WTC11 (cell line): Measurements from ENCODE around the gene AIF1. TPM values are rescaled to one million over a fixed set of nuclear protein-coding genes. Genes with fewer than 3 reads are reported as not detected.

Experiments
- ATF1 ChIP-seq: sonication (generic); formaldehyde crosslinking; IDR thresholded peaks from 2 replicates; pipeline ENCODE4 v1.8.1; 2023; ENCODE audit warnings: mild to moderate bottlenecking, moderate library complexity, missing genetic modification reagents
- CREB1 ChIP-seq: sonication (generic); formaldehyde crosslinking; IDR thresholded peaks from 2 replicates; pipeline ENCODE4 v1.8.0; 2023; ENCODE audit warnings: mild to moderate bottlenecking, missing genetic modification reagents
- ETV6 ChIP-seq: sonication (generic); formaldehyde crosslinking; IDR thresholded peaks from 2 replicates; pipeline ENCODE4 v1.8.1; 2022; ENCODE audit warnings: mild to moderate bottlenecking, missing genetic modification reagents
- FOXJ3 ChIP-seq: sonication (generic); formaldehyde crosslinking; IDR thresholded peaks from 2 replicates; pipeline ENCODE4 v1.9.0; 2021; ENCODE audit warnings: missing genetic modification reagents, mild to moderate bottlenecking, borderline replicate concordance
- FOXK1 ChIP-seq: sonication (generic); formaldehyde crosslinking; IDR thresholded peaks from 2 replicates; pipeline ENCODE4 v1.8.0; 2022; ENCODE audit warnings: mild to moderate bottlenecking, moderate library complexity, missing genetic modification reagents
- FOXP1 ChIP-seq: sonication (generic); formaldehyde crosslinking; IDR thresholded peaks from 2 replicates; pipeline ENCODE4 v1.8.0; 2022; ENCODE audit warnings: missing genetic modification reagents, mild to moderate bottlenecking, moderate library complexity, borderline replicate concordance
- JAZF1 ChIP-seq: fragments of 250-450 bp; sonication (Bioruptor Pico); IDR thresholded peaks from 2 replicates; pipeline ENCODE4 v1.9.0; 2021; ENCODE audit warnings: moderate library complexity, mild to moderate bottlenecking, inconsistent platforms
- MXD4 ChIP-seq: fragments of 250-450 bp; sonication (Bioruptor Pico); IDR thresholded peaks from 2 replicates; pipeline ENCODE4 v1.8.0; 2021; ENCODE audit warnings: mild to moderate bottlenecking, moderate library complexity, borderline replicate concordance
- NR3C1 ChIP-seq: sonication (generic); formaldehyde crosslinking; conservative IDR thresholded peaks from 2 replicates; pipeline ENCODE4 v1.8.1; 2023; ENCODE audit warnings: low read depth, mild to moderate bottlenecking, missing genetic modification reagents
- RELA ChIP-seq: sonication (generic); formaldehyde crosslinking; IDR thresholded peaks from 2 replicates; pipeline ENCODE4 v1.8.1; 2022; ENCODE audit warnings: missing genetic modification reagents, mild to moderate bottlenecking, borderline replicate concordance
- RORB ChIP-seq: fragments of 250-450 bp; sonication (Bioruptor Pico); IDR thresholded peaks from 2 replicates; pipeline ENCODE4 v1.9.0; 2021; ENCODE audit warnings: mild to moderate bottlenecking
- SMAD4 ChIP-seq: sonication (generic); formaldehyde crosslinking; IDR thresholded peaks from 2 replicates; pipeline ENCODE4 v1.8.0; 2022; ENCODE audit warnings: mild to moderate bottlenecking, missing genetic modification reagents
- TCF7 ChIP-seq: sonication (generic); formaldehyde crosslinking; IDR thresholded peaks from 2 replicates; pipeline ENCODE4 v1.8.0; 2022; ENCODE audit warnings: mild to moderate bottlenecking, low read depth, missing genetic modification reagents, moderate library complexity
- TEAD1 ChIP-seq: sonication (generic); formaldehyde crosslinking; IDR thresholded peaks from 2 replicates; pipeline ENCODE4 v1.8.0; 2022; ENCODE audit warnings: mild to moderate bottlenecking, missing genetic modification reagents
- TEAD4 ChIP-seq: sonication (generic); formaldehyde crosslinking; IDR thresholded peaks from 2 replicates; pipeline ENCODE4 v1.8.0; 2022; ENCODE audit warnings: mild to moderate bottlenecking, missing genetic modification reagents
- ZNF416 ChIP-seq: fragments of 250-450 bp; sonication (Bioruptor Pico); IDR thresholded peaks from 2 replicates; pipeline ENCODE4 v1.9.0; 2021; ENCODE audit warnings: mild to moderate bottlenecking, inconsistent platforms
- ZNF671 ChIP-seq: fragments of 250-450 bp; sonication (Bioruptor Pico); IDR thresholded peaks from 2 replicates; pipeline ENCODE4 v1.8.0; 2021; ENCODE audit warnings: mild to moderate bottlenecking
- total RNA-seq: library from RNA; stranded (reverse); gene quantifications from 3 replicates; pipeline ENCODE4 v1.2.3, GENCODE V29; 2021
- TF ChIP-seq, protein P1 (sequence below): fragments of 250-450 bp; sonication (Bioruptor Pico); IDR thresholded peaks from 2 replicates; pipeline ENCODE4 v2.1.2; 2022; ENCODE audit warnings: mild to moderate bottlenecking, moderate library complexity
- TF ChIP-seq, protein P2 (sequence below): sonication (generic); formaldehyde crosslinking; IDR thresholded peaks from 2 replicates; pipeline ENCODE4 v1.8.0; 2023; ENCODE audit warnings: mild to moderate bottlenecking, missing genetic modification reagents
- TF ChIP-seq, protein P3 (sequence below): sonication (generic); formaldehyde crosslinking; IDR thresholded peaks from 2 replicates; pipeline ENCODE4 v1.8.0; 2022; ENCODE audit warnings: mild to moderate bottlenecking, missing genetic modification reagents
- TF ChIP-seq, protein P4 (sequence below): sonication (generic); formaldehyde crosslinking; IDR thresholded peaks from 2 replicates; pipeline ENCODE4 v1.8.1; 2023; ENCODE audit warnings: mild to moderate bottlenecking, missing genetic modification reagents, moderate library complexity
- TF ChIP-seq, protein P5 (sequence below): sonication (generic); formaldehyde crosslinking; IDR thresholded peaks from 2 replicates; pipeline ENCODE4 v1.8.0; 2022; ENCODE audit warnings: missing genetic modification reagents
- TF ChIP-seq, protein P6 (sequence below): sonication (generic); formaldehyde crosslinking; IDR thresholded peaks from 2 replicates; pipeline ENCODE4 v1.8.1; 2022; ENCODE audit warnings: low read depth, mild to moderate bottlenecking, moderate library complexity, missing genetic modification reagents, borderline replicate concordance
- TF ChIP-seq, protein P7 (sequence below): fragments of 200-600 bp; IDR thresholded peaks from 2 replicates; pipeline ENCODE4 v1.8.0; 2022; ENCODE audit warnings: antibody characterized with exemption

The AIF1 gene
- total RNA-seq, 1 experiment from 2014 or later = 5.4 TPM

DNA sequence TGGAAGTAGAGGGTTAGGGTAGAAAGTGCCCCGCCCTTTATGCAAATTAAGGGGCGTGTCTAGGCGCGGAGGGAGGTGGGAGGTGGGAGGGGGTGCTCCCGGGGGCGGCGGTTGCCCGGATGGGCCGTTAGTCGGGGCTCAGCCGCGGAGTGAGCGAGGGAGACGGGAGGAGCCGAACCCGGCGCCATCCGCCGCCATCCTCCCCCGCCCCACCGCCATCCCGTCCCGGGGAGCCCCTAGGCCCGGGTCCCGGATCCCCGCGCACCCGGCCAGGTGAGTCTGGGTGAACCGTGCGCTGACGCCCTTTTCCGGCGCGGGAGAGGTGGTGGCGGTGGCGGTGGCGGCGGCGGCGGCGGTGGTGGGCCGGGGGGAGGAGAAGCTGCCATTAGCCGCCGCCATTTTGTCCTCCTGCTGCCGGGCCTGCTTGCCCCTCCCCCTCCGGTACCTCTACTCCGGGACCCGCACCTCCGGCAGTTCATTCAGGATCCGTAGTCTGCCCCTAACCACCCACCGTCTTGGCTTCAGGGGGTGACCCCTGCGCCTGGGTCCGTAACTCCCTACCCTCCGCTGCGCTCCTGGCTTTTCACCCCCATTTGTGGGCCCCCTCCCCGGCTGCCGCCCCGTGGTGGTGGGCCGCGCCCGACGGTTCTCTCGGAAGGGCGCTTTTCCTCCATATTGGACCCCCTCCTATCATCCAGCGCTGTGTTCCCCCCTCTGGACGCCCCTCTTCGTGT lies 5.7 kb downstream of the AIF1 start, which contains the start of gene PRRC2A (continued):
- TF ChIP-seq, protein P1, sequence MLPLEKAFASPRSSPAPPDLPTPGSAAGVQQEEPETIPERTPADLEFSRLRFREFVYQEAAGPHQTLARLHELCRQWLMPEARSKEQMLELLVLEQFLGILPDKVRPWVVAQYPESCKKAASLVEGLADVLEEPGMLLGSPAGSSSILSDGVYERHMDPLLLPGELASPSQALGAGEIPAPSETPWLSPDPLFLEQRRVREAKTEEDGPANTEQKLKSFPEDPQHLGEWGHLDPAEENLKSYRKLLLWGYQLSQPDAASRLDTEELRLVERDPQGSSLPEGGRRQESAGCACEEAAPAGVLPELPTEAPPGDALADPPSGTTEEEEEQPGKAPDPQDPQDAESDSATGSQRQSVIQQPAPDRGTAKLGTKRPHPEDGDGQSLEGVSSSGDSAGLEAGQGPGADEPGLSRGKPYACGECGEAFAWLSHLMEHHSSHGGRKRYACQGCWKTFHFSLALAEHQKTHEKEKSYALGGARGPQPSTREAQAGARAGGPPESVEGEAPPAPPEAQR (CRISPR knock-in tag) = no peak
- TF ChIP-seq MXD4 (CRISPR knock-in tag) (no peak), TEAD4 (CRISPR knock-in tag) (no peak), ZNF671 (CRISPR knock-in tag) (no peak), FOXK1 (CRISPR knock-in tag) (0 out of 2 replicates have a peak, but pooled peaks have one; percentile 22), ETV6 (no peak), TEAD1 (0 out of 2 replicates have a peak, but pooled peaks have one; percentile 49), CREB1 (no peak), ATF1 (no peak), TCF7 (CRISPR knock-in tag) (no peak), RELA (no peak), RORB (CRISPR knock-in tag) (no peak), FOXJ3 (CRISPR knock-in tag) (no peak), JAZF1 (no peak), NR3C1 (CRISPR knock-in tag) (no peak), SMAD4 (no peak), FOXP1 (CRISPR knock-in tag) (peak; percentile 30; the same call in 1 of the 2 replicates), ZNF416 (peak; percentile 23; the same call in 1 of the 2 replicates)
- TF ChIP-seq, protein P2, sequence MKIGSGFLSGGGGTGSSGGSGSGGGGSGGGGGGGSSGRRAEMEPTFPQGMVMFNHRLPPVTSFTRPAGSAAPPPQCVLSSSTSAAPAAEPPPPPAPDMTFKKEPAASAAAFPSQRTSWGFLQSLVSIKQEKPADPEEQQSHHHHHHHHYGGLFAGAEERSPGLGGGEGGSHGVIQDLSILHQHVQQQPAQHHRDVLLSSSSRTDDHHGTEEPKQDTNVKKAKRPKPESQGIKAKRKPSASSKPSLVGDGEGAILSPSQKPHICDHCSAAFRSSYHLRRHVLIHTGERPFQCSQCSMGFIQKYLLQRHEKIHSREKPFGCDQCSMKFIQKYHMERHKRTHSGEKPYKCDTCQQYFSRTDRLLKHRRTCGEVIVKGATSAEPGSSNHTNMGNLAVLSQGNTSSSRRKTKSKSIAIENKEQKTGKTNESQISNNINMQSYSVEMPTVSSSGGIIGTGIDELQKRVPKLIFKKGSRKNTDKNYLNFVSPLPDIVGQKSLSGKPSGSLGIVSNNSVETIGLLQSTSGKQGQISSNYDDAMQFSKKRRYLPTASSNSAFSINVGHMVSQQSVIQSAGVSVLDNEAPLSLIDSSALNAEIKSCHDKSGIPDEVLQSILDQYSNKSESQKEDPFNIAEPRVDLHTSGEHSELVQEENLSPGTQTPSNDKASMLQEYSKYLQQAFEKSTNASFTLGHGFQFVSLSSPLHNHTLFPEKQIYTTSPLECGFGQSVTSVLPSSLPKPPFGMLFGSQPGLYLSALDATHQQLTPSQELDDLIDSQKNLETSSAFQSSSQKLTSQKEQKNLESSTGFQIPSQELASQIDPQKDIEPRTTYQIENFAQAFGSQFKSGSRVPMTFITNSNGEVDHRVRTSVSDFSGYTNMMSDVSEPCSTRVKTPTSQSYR = no peak
- TF ChIP-seq, protein P3, sequence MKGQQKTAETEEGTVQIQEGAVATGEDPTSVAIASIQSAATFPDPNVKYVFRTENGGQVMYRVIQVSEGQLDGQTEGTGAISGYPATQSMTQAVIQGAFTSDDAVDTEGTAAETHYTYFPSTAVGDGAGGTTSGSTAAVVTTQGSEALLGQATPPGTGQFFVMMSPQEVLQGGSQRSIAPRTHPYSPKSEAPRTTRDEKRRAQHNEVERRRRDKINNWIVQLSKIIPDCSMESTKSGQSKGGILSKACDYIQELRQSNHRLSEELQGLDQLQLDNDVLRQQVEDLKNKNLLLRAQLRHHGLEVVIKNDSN (CRISPR knock-in tag) = peak; percentile 32; the same call in 1 of the 2 replicates
- TF ChIP-seq, protein P4, sequence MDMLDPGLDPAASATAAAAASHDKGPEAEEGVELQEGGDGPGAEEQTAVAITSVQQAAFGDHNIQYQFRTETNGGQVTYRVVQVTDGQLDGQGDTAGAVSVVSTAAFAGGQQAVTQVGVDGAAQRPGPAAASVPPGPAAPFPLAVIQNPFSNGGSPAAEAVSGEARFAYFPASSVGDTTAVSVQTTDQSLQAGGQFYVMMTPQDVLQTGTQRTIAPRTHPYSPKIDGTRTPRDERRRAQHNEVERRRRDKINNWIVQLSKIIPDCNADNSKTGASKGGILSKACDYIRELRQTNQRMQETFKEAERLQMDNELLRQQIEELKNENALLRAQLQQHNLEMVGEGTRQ = no peak
- TF ChIP-seq, protein P5, sequence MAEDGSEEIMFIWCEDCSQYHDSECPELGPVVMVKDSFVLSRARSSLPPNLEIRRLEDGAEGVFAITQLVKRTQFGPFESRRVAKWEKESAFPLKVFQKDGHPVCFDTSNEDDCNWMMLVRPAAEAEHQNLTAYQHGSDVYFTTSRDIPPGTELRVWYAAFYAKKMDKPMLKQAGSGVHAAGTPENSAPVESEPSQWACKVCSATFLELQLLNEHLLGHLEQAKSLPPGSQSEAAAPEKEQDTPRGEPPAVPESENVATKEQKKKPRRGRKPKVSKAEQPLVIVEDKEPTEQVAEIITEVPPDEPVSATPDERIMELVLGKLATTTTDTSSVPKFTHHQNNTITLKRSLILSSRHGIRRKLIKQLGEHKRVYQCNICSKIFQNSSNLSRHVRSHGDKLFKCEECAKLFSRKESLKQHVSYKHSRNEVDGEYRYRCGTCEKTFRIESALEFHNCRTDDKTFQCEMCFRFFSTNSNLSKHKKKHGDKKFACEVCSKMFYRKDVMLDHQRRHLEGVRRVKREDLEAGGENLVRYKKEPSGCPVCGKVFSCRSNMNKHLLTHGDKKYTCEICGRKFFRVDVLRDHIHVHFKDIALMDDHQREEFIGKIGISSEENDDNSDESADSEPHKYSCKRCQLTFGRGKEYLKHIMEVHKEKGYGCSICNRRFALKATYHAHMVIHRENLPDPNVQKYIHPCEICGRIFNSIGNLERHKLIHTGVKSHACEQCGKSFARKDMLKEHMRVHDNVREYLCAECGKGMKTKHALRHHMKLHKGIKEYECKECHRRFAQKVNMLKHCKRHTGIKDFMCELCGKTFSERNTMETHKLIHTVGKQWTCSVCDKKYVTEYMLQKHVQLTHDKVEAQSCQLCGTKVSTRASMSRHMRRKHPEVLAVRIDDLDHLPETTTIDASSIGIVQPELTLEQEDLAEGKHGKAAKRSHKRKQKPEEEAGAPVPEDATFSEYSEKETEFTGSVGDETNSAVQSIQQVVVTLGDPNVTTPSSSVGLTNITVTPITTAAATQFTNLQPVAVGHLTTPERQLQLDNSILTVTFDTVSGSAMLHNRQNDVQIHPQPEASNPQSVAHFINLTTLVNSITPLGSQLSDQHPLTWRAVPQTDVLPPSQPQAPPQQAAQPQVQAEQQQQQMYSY (CRISPR knock-in tag) = 0 out of 2 replicates have a peak, but pooled peaks have one; percentile 21
- TF ChIP-seq, protein P6, sequence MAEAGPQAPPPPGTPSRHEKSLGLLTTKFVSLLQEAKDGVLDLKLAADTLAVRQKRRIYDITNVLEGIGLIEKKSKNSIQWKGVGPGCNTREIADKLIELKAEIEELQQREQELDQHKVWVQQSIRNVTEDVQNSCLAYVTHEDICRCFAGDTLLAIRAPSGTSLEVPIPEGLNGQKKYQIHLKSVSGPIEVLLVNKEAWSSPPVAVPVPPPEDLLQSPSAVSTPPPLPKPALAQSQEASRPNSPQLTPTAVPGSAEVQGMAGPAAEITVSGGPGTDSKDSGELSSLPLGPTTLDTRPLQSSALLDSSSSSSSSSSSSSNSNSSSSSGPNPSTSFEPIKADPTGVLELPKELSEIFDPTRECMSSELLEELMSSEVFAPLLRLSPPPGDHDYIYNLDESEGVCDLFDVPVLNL = peak; percentile 35; the same call in 1 of the 2 replicates
- TF ChIP-seq, protein P7, sequence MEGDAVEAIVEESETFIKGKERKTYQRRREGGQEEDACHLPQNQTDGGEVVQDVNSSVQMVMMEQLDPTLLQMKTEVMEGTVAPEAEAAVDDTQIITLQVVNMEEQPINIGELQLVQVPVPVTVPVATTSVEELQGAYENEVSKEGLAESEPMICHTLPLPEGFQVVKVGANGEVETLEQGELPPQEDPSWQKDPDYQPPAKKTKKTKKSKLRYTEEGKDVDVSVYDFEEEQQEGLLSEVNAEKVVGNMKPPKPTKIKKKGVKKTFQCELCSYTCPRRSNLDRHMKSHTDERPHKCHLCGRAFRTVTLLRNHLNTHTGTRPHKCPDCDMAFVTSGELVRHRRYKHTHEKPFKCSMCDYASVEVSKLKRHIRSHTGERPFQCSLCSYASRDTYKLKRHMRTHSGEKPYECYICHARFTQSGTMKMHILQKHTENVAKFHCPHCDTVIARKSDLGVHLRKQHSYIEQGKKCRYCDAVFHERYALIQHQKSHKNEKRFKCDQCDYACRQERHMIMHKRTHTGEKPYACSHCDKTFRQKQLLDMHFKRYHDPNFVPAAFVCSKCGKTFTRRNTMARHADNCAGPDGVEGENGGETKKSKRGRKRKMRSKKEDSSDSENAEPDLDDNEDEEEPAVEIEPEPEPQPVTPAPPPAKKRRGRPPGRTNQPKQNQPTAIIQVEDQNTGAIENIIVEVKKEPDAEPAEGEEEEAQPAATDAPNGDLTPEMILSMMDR = no peak
